GM06990 (cell line): ENCODE measurements around the gene POU6F2.

Source experiments
- DNase-seq: peaks from one replicate; pipeline ENCODE4 v3.0.0-alpha.2; 2011; ENCODE audit not compliant: insufficient read length; ENCODE audit errors: extremely low read depth
- H3K27me3 ChIP-seq: replicated peaks from 2 replicates; pipeline ENCODE4 v1.6.0; 2011; ENCODE audit warnings: low read length; ENCODE audit not compliant: control insufficient read depth, insufficient read depth
- H3K36me3 ChIP-seq: 2 replicates; pipeline ENCODE4 v1.5.1; 2011; ENCODE audit warnings: low read length; ENCODE audit not compliant: control insufficient read depth, insufficient read depth
- H3K4me3 ChIP-seq: replicated peaks from 2 replicates; pipeline ENCODE4 v1.5.1; 2011; ENCODE audit warnings: low read depth, mild to moderate bottlenecking, control low read depth, low read length
- TF ChIP-seq, protein P1 (sequence below): IDR thresholded peaks from 2 replicates; pipeline ENCODE4 v1.5.1; 2011; ENCODE audit warnings: low read length, control low read depth, mild to moderate bottlenecking, inconsistent platforms; ENCODE audit not compliant: insufficient read depth, poor library complexity, severe bottlenecking

Gene POU6F2

DNA sequence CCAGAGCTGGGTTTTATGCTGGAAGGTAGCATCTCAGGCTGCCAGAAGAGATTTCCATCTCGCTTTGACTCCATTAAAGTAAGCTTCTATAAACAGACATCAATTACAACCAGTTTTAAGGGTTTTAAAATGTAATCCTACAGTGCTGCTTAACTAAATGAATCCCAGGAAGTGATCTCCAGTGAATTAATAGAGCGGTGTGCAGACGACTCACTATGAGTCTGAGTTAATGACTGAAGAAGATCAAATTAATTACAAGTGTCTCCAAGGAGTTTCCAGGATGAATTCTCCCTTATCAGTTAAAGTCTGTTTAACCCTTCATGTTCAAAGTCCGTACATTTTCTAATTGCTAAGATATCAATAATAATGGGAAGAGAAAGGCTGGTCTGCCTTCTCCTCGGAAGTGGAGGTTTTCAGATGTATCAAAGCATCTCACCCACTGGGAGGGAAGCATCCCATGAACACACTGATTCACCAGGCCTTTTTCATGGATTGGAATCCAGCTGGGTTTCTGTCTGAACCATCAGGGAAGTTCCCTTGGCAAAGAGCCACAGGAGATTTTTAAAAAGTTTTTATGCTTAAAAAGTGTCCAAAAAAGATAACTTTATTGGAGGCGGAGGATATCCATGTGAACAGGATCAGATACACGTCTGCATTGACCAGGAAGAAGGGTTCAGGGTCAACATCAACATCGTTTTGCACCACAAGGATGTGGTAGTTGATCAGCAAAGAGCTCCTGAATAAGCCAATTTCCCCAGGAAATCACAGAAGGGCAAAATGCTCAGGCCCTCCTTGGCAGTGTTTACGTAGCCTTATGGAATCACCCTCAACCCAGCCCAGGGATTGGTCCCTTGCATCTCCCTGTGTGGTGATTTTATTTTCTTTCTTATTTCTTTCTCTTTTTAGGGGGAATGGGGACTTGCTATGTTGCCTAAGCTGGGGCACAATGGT is 288.2 kb downstream of the POU6F2 start:
- TF ChIP-seq, protein P1, sequence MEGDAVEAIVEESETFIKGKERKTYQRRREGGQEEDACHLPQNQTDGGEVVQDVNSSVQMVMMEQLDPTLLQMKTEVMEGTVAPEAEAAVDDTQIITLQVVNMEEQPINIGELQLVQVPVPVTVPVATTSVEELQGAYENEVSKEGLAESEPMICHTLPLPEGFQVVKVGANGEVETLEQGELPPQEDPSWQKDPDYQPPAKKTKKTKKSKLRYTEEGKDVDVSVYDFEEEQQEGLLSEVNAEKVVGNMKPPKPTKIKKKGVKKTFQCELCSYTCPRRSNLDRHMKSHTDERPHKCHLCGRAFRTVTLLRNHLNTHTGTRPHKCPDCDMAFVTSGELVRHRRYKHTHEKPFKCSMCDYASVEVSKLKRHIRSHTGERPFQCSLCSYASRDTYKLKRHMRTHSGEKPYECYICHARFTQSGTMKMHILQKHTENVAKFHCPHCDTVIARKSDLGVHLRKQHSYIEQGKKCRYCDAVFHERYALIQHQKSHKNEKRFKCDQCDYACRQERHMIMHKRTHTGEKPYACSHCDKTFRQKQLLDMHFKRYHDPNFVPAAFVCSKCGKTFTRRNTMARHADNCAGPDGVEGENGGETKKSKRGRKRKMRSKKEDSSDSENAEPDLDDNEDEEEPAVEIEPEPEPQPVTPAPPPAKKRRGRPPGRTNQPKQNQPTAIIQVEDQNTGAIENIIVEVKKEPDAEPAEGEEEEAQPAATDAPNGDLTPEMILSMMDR = no peak
- H3K27me3 ChIP-seq = no peaks in the 10 kb centered on the region; the same call in 1 of the 2 replicates
- DNase-seq = no peak
- no peaks in the 10 kb centered on the region for H3K36me3 ChIP-seq
- no peak overlapping the region for H3K4me3 ChIP-seq

DNA sequence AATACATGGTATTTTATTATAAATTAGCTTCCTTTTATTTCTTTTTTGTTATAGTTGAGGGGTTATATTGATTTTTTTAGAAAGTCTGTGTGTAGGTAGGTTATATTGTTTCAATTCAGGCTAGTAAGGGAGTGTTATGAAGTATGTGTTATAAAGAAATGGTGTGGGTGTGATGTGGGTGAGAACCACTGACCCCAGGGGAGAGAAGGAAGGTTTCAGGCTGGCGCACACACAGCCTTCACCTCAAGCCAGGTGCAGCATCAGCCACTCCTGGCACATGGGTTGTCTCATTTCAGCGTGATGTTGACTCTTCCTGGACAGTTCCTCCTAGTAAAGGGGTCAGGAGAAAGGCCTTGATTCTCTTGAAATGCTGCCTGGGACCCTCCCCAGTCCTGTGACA is 291.3 kb downstream of the POU6F2 start:
- H3K27me3 ChIP-seq = no peaks in the 10 kb centered on the region; the same call in 1 of the 2 replicates
- no peak for DNase-seq
- H3K4me3 ChIP-seq = no peak overlapping the region
- TF ChIP-seq, protein P1 = no peak
- H3K36me3 ChIP-seq = no peaks in the 10 kb centered on the region

DNA sequence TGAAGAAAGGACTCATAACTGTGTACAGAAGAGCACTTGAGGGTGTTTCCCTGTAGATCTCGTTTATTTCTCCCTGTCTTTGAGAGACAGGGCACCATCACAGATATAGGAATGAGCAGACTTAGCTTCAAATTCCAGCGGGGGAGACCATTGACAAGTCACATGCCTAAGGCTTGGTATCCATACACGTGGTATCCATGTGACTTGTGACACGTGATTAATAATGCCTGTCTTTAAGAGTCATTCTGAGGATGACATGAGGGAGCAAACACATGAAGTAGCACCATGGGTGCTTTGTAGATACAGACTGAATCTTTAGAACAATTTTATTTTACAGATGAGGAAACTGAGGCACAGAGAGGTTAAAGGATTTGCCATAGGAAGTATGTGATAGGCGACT is 292.3 kb downstream of the POU6F2 start:
- TF ChIP-seq, protein P1 = no peak
- DNase-seq = no peak
- Histone ChIP-seq H3K4me3 (no peak overlapping the region), H3K36me3 (no peaks in the 10 kb centered on the region), H3K27me3 (no peaks in the 10 kb centered on the region; the same call in 1 of the 2 replicates)

DNA sequence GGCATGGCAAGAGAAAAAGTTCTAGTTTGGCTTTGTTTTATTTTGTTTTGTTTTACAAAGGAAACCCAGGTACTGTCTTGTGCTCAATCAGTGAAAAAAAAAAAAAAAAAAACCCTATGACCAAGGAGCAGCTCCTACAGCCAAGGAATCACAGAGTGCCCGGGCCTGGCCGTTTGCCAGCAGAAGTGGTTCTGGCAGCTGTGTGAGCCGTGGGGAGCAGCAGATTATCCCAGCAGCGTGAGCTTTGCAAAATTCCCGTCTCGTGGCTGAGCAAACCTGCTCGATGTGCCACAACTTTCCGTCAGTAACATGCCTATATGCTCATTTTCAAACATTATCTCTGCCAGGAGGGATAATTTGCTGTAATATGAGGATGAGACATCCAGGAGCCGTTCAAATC is 293.7 kb downstream of the POU6F2 start:
- DNase-seq = no peak
- H3K4me3 ChIP-seq = no peak overlapping the region
- no peaks in the 10 kb centered on the region; the same call in 1 of the 2 replicates for H3K27me3 ChIP-seq
- no peaks in the 10 kb centered on the region for H3K36me3 ChIP-seq
- TF ChIP-seq, protein P1 = no peak

DNA sequence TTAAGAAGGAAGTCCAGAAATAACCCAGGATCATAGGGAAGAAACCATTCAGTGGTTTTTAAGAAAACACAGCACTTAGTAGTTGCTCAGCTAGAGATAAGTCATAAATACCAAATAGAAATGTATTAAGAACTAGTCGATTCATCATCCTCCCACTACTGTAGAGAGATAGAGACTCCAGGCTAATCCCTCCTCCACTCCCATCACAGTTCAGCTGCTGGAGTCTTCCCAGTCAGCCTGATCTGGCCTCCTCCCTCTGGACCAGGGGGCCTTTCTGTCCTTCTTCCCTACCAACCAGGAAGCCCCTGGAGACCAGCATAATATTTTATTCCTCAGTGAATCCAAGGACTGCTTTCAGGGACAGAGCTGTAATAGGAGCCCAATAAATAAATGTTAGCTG is 294.4 kb downstream of the POU6F2 start:
- H3K36me3 ChIP-seq = no peaks in the 10 kb centered on the region
- TF ChIP-seq, protein P1 = no peak
- no peak overlapping the region for H3K4me3 ChIP-seq
- no peaks in the 10 kb centered on the region for H3K27me3 ChIP-seq
- no peak for DNase-seq
